Muscle of leg (tissue), 11 donors: ENCODE measurements around the gene YY1AP1. TPM values are rescaled to one million over a fixed set of nuclear protein-coding genes. Genes with fewer than 3 reads are reported as not detected.
"Not testable (repeated sequence)": the region's sequence is repeated elsewhere in the genome, so short reads cannot be mapped to it uniquely, and the experiment has no call there.

Experiments
- DNase-seq: peaks from one replicate; pipeline ENCODE4 v3.0.0; 2013
- H3K27ac ChIP-seq: one replicate; pipeline ENCODE4 v1.5.1; 2013; ENCODE audit warnings: mild to moderate bottlenecking, low read length, control low read depth
- H3K27me3 ChIP-seq: one replicate; pipeline ENCODE4 v1.6.1; 2013; ENCODE audit warnings: low read length; ENCODE audit not compliant: control insufficient read depth, insufficient read depth
- H3K36me3 ChIP-seq: one replicate; pipeline ENCODE4 v1.6.1; 2013; ENCODE audit warnings: low read length; ENCODE audit not compliant: control insufficient read depth, insufficient read depth
- H3K4me1 ChIP-seq: one replicate; pipeline ENCODE4 v1.6.1; 2013; ENCODE audit warnings: low read length; ENCODE audit not compliant: control insufficient read depth, insufficient read depth
- H3K4me3 ChIP-seq: one replicate; pipeline ENCODE4 v1.5.1; 2013; ENCODE audit warnings: low read length, control low read depth
- H3K9me3 ChIP-seq: replicated peaks from 2 replicates; pipeline ENCODE4 v1.6.1; 2013; ENCODE audit warnings: low read depth, low read length; ENCODE audit not compliant: control insufficient read depth
- WGBS: methylation state at CpG from one replicate; pipeline ENCODE4 v1.1.5; 2013; ENCODE audit warnings: missing lambda C conversion rate; ENCODE audit not compliant: insufficient coverage; 5-methylcytosine and 5-hydroxymethylcytosine counted together
- polyA plus RNA-seq, 8 donors: library from polyadenylated mRNA; unstranded; fragments of 120-200 nt; gene quantifications; one replicate each; pipeline versions ENCODE4 v1.2.1 to v1.2.3, GENCODE V29; 2013; ENCODE audit warnings: inconsistent platforms in 1 of 8, low replicate concordance in 1 of 8; ENCODE audit not compliant: insufficient read length in 8 of 8, insufficient read depth in 1 of 8
- total RNA-seq: library from RNA; stranded (reverse); fragments of 120-200 nt; gene quantifications from one replicate; pipeline ENCODE4 v1.2.4, GENCODE V29; 2013

The YY1AP1 gene
- total and polyA plus RNA-seq, 9 donors = 44.1 to 60.6 (median 51.4) TPM

- H3K4me3 ChIP-seq, H3K27me3 ChIP-seq, H3K4me1 ChIP-seq, DNase-seq, H3K27ac ChIP-seq, H3K9me3 ChIP-seq: not testable (repeated sequence)
- H3K36me3 ChIP-seq = peaks cover 45% of the 10 kb centered on the region
- no CpG with 5 or more reads among the region's 1 CpG for WGBS
These were observed 9.6 kb downstream of the YY1AP1 start for GRCh38 chr1:155678992-155679391.

- H3K4me3 ChIP-seq = no peak overlapping the region
- no peak for DNase-seq
- peaks cover 45% of the 10 kb centered on the region for H3K36me3 ChIP-seq
- no CpG with 5 or more reads among the region's 4 CpGs for WGBS
- no peak overlapping the region for H3K27ac ChIP-seq
- H3K27me3 ChIP-seq = no peaks in the 10 kb centered on the region
- H3K9me3 ChIP-seq = no peaks in the 10 kb centered on the region
- no peaks in the 10 kb centered on the region for H3K4me1 ChIP-seq
These were observed 10.5 kb downstream of the YY1AP1 start for GRCh38 chr1:155678027-155678426.

- Histone ChIP-seq H3K27me3 (no peaks in the 10 kb centered on the region), H3K9me3 (no peaks in the 10 kb centered on the region), H3K4me3 (no peak overlapping the region), H3K36me3 (peaks cover 53% of the 10 kb centered on the region), H3K4me1 (no peaks in the 10 kb centered on the region), H3K27ac (peak overlapping the region; percentile 32)
- no peak for DNase-seq
- 88% methylated on average over 1 of the region's 6 CpGs for WGBS
These were observed 15.6 kb downstream of the YY1AP1 start for GRCh38 chr1:155673003-155673402.

- Histone ChIP-seq H3K4me3 (no peak overlapping the region), H3K4me1 (no peaks in the 10 kb centered on the region), H3K27me3 (no peaks in the 10 kb centered on the region), H3K9me3 (no peaks in the 10 kb centered on the region), H3K27ac (no peak overlapping the region), H3K36me3 (peaks cover 63% of the 10 kb centered on the region)
- no peak for DNase-seq
- no CpG with 5 or more reads among the region's 4 CpGs for WGBS
These were observed 16.8 kb downstream of the YY1AP1 start for GRCh38 chr1:155671750-155672149.

GRCh38 chr1:155669233-155670162 is 19.1 kb downstream of the YY1AP1 start:
- H3K9me3 ChIP-seq = no peaks in the 10 kb centered on the region
- WGBS = 100% methylated on average over 1 of the region's 5 CpGs

GRCh38 chr1:155661239-155661638 is 27.3 kb downstream of the YY1AP1 start:
- DNase-seq, H3K9me3 ChIP-seq, H3K4me3 ChIP-seq, H3K4me1 ChIP-seq, H3K27ac ChIP-seq, H3K27me3 ChIP-seq: not testable (repeated sequence)
- no CpG with 5 or more reads among the region's 4 CpGs for WGBS
- peaks cover 67% of the 10 kb centered on the region for H3K36me3 ChIP-seq

More at GRCh38 chr1:155669233-155670162, 19.1 kb downstream of the YY1AP1 start:
- DNase-seq = no peak
- peaks cover 64% of the 10 kb centered on the region for H3K36me3 ChIP-seq
- no peaks in the 10 kb centered on the region for H3K4me1 ChIP-seq
- no peak overlapping the region for H3K27ac ChIP-seq
- H3K4me3 ChIP-seq = no peak overlapping the region
- H3K27me3 ChIP-seq = no peaks in the 10 kb centered on the region

GRCh38 chr1:155657463-155657862 is 31.1 kb downstream of the YY1AP1 start:
- WGBS = no CpG with 5 or more reads among the region's 2 CpGs
- peaks cover 36% of the 10 kb centered on the region for H3K36me3 ChIP-seq
- no peaks in the 10 kb centered on the region for H3K9me3 ChIP-seq
- H3K4me3 ChIP-seq = no peak overlapping the region
- peaks cover 2% of the 10 kb centered on the region for H3K27me3 ChIP-seq
- no peaks in the 10 kb centered on the region for H3K4me1 ChIP-seq
- no peak overlapping the region for H3K27ac ChIP-seq
- DNase-seq = peak; percentile 24

- Histone ChIP-seq H3K4me3 (no peak overlapping the region), H3K27ac (no peak overlapping the region), H3K4me1 (no peaks in the 10 kb centered on the region), H3K36me3 (no peaks in the 10 kb centered on the region), H3K27me3 (peaks cover 2% of the 10 kb centered on the region), H3K9me3 (no peaks in the 10 kb centered on the region)
- WGBS = 88% methylated on average over 1 of the region's 3 CpGs
- no peak for DNase-seq
These were observed 35.6 kb downstream of the YY1AP1 start for GRCh38 chr1:155652951-155653350.

GRCh38 chr1:155651861-155652661 is 36.5 kb downstream of the YY1AP1 start:
- Histone ChIP-seq H3K27me3 (peaks cover 2% of the 10 kb centered on the region), H3K36me3 (no peaks in the 10 kb centered on the region), H3K9me3 (no peaks in the 10 kb centered on the region), H3K27ac (no peak overlapping the region), H3K4me1 (no peaks in the 10 kb centered on the region), H3K4me3 (no peak overlapping the region)
- DNase-seq = no peak
- 67% methylated on average over 1 of the region's 3 CpGs for WGBS

GRCh38 chr1:155650231-155650757 is 38.3 kb downstream of the YY1AP1 start:
- Histone ChIP-seq H3K27me3 (peaks cover 2% of the 10 kb centered on the region), H3K36me3 (no peaks in the 10 kb centered on the region), H3K27ac (no peak overlapping the region), H3K4me1 (peaks cover 4% of the 10 kb centered on the region), H3K4me3 (no peak overlapping the region), H3K9me3 (no peaks in the 10 kb centered on the region)
- no peak for DNase-seq
- WGBS = 91% methylated on average over 5 of the region's 7 CpGs
